Measurements from ENCODE around the gene PCARE. TPM values are rescaled to one million over a fixed set of nuclear protein-coding genes. Genes with fewer than 3 reads are reported as not detected.
"Not testable (repeated sequence)": the region's sequence is repeated elsewhere in the genome, so short reads cannot be mapped to it uniquely, and the experiment has no call there.

PCARE gene
- total RNA-seq, 2 experiments from 2014 or later = not detected

- no peaks in the 10 kb centered on the region for H3K36me3 Mint-ChIP-seq (ENCODE audit: low read depth)
- ChIA-PET CTCF (no interaction called here), POLR2A (interaction anchor here (1.8 kb wide), 1 partner anchor 22 kb away, joined by 5 read pairs; no protein-coding TSS in a partner anchor)
- H3K4me1 Mint-ChIP-seq (ENCODE audit: low read depth) = peaks cover 6% of the 10 kb centered on the region
- H3K9me3 Mint-ChIP-seq = no peaks in the 10 kb centered on the region
- intact Hi-C loops (cut with micrococcal nuclease) = no loop called here
- TF ChIP-seq CTCF (IDR thresholded peaks at IDR 0.05) = no peak
- H3K4me3 Mint-ChIP-seq = no peak overlapping the region
- no peaks in the 10 kb centered on the region for H3K27me3 Mint-ChIP-seq
- no peak overlapping the region for H3K27ac Mint-ChIP-seq
- DNase-seq (no peak), ATAC-seq (no peak)
Observed at GRCh38 chr2:29108225-29108624, 33.9 kb upstream of the PCARE start.

DNA sequence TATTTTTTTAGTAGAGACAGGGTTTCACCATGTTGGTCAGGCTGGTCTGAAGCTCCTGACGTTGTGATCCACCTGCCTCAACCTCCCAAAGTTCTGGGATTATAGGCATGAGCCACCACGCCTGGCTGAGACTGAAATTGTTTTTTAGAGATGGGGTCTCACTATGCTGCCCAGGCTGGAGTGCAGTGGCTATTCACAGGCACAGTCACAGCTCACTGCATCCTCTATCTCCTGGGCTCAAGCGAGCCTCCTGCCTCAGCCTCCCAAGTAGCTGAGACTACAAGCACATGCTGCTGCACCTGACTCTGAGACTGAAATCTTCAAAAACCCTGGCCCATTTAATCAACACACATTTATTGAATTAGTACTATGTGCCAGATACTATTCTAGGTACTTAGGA is 33.2 kb upstream of the PCARE start:
- H3K4me1 Mint-ChIP-seq (ENCODE audit: low read depth); H3K27me3 Mint-ChIP-seq; H3K27ac Mint-ChIP-seq; CTCF ChIA-PET; H3K4me3 Mint-ChIP-seq; H3K36me3 Mint-ChIP-seq (ENCODE audit: low read depth); H3K9me3 Mint-ChIP-seq; intact Hi-C loops (cut with micrococcal nuclease); DNase-seq; ATAC-seq: not testable (repeated sequence)
- POLR2A ChIA-PET = interaction anchor here (1.8 kb wide), 1 partner anchor 23 kb away, joined by 5 read pairs; no protein-coding TSS in a partner anchor

DNA sequence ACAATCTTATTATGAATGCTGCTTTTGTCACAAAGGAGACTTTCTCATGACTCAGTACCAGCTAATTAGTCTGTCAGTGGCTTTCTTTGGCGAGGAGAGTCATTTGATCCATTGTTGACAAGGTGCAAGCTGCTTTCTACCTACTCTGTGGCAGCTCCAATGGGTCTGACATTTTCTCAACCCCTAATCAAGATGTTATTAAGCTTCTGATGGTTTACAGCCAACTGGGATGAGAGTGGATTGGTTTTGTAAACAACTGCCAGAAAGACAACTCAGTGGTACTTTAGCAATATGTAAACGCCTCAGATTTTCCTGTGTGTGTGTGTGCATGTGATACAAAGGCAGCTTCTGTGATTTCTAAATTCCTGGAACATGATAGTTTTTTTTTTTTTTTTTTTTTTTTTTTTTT is 32.7 kb upstream of the PCARE start:
- no peak for DNase-seq
- H3K27ac Mint-ChIP-seq = no peak overlapping the region
- intact Hi-C loops (cut with micrococcal nuclease) = no loop called here
- peaks cover 6% of the 10 kb centered on the region for H3K4me1 Mint-ChIP-seq (ENCODE audit: low read depth)
- no peak for TF ChIP-seq CTCF (IDR thresholded peaks at IDR 0.05)
- H3K36me3 Mint-ChIP-seq (ENCODE audit: low read depth) = no peaks in the 10 kb centered on the region
- ChIA-PET POLR2A (interaction anchor here (1.8 kb wide), 1 partner anchor 23 kb away, joined by 5 read pairs; no protein-coding TSS in a partner anchor), CTCF (no interaction called here)
- H3K4me3 Mint-ChIP-seq = no peak overlapping the region
- H3K27me3 Mint-ChIP-seq = no peaks in the 10 kb centered on the region
- no peak for ATAC-seq
- H3K9me3 Mint-ChIP-seq = no peaks in the 10 kb centered on the region

GRCh38 chr2:29106256-29106655 is 31.9 kb upstream of the PCARE start:
- POLR2A ChIA-PET = interaction anchor here (1.0 to 1.6 kb wide), 2 partner anchors 9 kb away, joined by 3 to 10 read pairs; partner anchors contain the start of gene CLIP4
- CTCF ChIA-PET = no interaction called here

GRCh38 chr2:29105375-29105774 is 31.1 kb upstream of the PCARE start:
- peaks cover 2% of the 10 kb centered on the region for H3K4me1 Mint-ChIP-seq (ENCODE audit: low read depth)
- no peak for TF ChIP-seq CTCF (IDR thresholded peaks at IDR 0.05)
- intact Hi-C loops (cut with micrococcal nuclease) = no loop called here
- H3K36me3 Mint-ChIP-seq (ENCODE audit: low read depth) = no peaks in the 10 kb centered on the region
- no peak for ATAC-seq
- no peaks in the 10 kb centered on the region for H3K27me3 Mint-ChIP-seq
- ChIA-PET POLR2A (interaction anchor here (1.6 kb wide), 1 partner anchor 10 kb away, joined by 10 read pairs; the partner anchor contains the start of gene CLIP4), CTCF (interaction anchor here (0.9 to 1.0 kb wide), 2 partner anchors 52 to 90 kb away, joined by 3 read pairs; no protein-coding TSS in a partner anchor)
- DNase-seq = no peak
- no peak overlapping the region for H3K27ac Mint-ChIP-seq
- no peak overlapping the region for H3K4me3 Mint-ChIP-seq
- no peaks in the 10 kb centered on the region for H3K9me3 Mint-ChIP-seq

More at GRCh38 chr2:29106256-29106655, 31.9 kb upstream of the PCARE start:
- DNase-seq = no peak
- Mint-ChIP-seq H3K4me3 (no peak overlapping the region), H3K9me3 (no peaks in the 10 kb centered on the region), H3K27me3 (no peaks in the 10 kb centered on the region), H3K4me1 (ENCODE audit: low read depth) (peaks cover 6% of the 10 kb centered on the region), H3K36me3 (ENCODE audit: low read depth) (no peaks in the 10 kb centered on the region), H3K27ac (no peak overlapping the region)
- intact Hi-C loops (cut with micrococcal nuclease) = no loop called here
- ATAC-seq = no peak
- TF ChIP-seq CTCF (IDR thresholded peaks at IDR 0.05) = no peak
